ENCODE measurements around the gene CIC. TPM values are rescaled to one million over a fixed set of nuclear protein-coding genes. Genes with fewer than 3 reads are reported as not detected.

The CIC gene
- total RNA-seq, 1 donor from 2014 or later: 96.5 TPM

- H3K9me3 Mint-ChIP-seq: no peaks in the 10 kb centered on the region
- H3K27ac Mint-ChIP-seq: no peak overlapping the region
- TF ChIP-seq CTCF (IDR thresholded peaks at IDR 0.05): no peak
- intact Hi-C loops (cut with micrococcal nuclease): loop anchor here (5.0 kb wide), 1 partner anchor 82 kb away; no protein-coding TSS in a partner anchor
- ChIA-PET POLR2A (interaction anchor here (0.6 to 3.1 kb wide), 8 partner anchors 14 to 921 kb away, joined by 3 to 25 read pairs (median 3); partner anchors contain the start of genes B9D2, CIC, GSK3A and ZNF574), CTCF (interaction anchor here (0.8 to 1.0 kb wide), 2 partner anchors 152 to 175 kb away, joined by 3 read pairs; partner anchors contain the start of gene POU2F2)
- H3K4me3 Mint-ChIP-seq: no peak overlapping the region
- peaks cover 49% of the 10 kb centered on the region for H3K4me1 Mint-ChIP-seq
- ATAC-seq (ENCODE audit: low read depth) (peak; percentile 36), DNase-seq (peak; percentile 85)
- H3K36me3 Mint-ChIP-seq (ENCODE audit: low read depth): peaks cover 28% of the 10 kb centered on the region
- H3K27me3 Mint-ChIP-seq: no peaks in the 10 kb centered on the region
Measured at GRCh38 chr19:42284066-42284501, 15.0 kb downstream of the CIC start.

DNA sequence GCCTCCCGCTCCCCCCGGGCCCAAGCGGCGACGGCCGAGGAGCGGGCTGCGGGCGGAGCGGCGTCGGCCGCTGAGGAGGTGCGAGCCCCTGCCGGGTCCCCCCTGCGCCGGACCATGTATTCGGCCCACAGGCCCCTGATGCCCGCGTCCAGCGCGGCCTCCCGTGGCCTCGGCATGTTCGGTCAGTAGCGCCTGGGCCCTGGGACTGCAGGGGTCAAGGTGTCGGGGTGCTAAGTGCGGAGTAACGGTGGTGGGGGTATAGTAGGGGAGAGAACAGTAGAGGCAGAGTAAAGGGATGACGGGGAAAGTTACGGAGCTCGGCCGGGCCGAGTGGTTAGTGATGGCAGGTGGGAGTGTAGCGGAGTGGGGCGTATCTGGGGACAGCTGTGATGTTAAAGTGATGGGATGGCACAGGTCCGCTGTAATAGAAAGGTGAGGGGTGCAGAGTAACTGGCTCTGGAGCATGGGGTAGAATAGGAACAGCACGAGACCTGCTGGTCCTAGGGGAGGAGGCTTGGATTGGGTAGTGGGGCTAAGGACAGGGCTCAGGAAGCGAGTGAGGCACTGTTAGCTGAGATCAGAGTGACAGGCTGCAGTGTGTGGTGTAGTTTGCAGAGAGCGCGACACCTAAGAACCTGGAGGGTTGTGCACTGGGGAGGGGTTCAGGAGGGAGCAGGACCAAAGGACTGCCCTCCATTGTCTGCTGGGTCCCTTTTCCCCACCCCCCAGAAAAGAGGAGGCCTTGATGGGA, 15.7 kb downstream of the CIC start:
- Mint-ChIP-seq H3K4me3 (peak overlapping the region; percentile 93), H3K27me3 (no peaks in the 10 kb centered on the region), H3K9me3 (no peaks in the 10 kb centered on the region), H3K27ac (peak overlapping the region; percentile 90), H3K4me1 (peaks cover 43% of the 10 kb centered on the region), H3K36me3 (ENCODE audit: low read depth) (peaks cover 35% of the 10 kb centered on the region)
- intact Hi-C loops (cut with micrococcal nuclease): loop anchor here (5.0 kb wide), 1 partner anchor 82 kb away; no protein-coding TSS in a partner anchor
- CTCF ChIA-PET: interaction anchor here (0.8 to 1.0 kb wide), 3 partner anchors 12 to 176 kb away, joined by 3 read pairs; partner anchors contain the start of gene POU2F2
- no peak for ATAC-seq (ENCODE audit: low read depth)
- TF ChIP-seq CTCF (IDR thresholded peaks at IDR 0.05): no peak
- POLR2A ChIA-PET: interaction anchor here (0.6 to 3.1 kb wide), 15 partner anchors 13 to 921 kb away, joined by 3 to 25 read pairs (median 3); partner anchors contain the start of genes B9D2, CIC, GSK3A and PAFAH1B3
- peak; percentile 43 for DNase-seq

DNA sequence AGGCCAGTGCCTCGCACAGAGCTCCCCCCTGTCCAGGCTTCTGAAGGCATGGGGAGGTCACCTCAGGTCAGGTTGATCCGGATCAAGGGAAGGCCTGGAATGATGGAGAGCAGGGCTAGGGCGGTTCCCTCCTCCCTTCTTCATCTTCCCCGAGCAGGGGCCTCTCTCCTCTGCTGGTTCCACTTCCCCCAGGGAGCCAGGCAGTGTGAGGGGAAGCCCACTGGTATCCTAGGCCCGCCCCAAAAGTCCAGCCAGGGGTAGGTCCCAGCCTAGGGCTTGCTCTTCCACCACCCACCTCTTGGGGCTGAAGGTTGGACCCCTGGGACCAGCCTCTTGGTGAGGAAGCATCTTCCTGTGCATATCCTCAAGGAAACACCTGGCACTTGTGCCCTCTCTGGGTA, 16.5 kb downstream of the CIC start:
- CTCF ChIA-PET: interaction anchor here (0.9 kb wide), 1 partner anchor 11 kb away, joined by 3 read pairs; no protein-coding TSS in a partner anchor
- Mint-ChIP-seq H3K4me1 (peaks cover 44% of the 10 kb centered on the region), H3K36me3 (ENCODE audit: low read depth) (peaks cover 40% of the 10 kb centered on the region), H3K27me3 (no peaks in the 10 kb centered on the region), H3K4me3 (peak overlapping the region; percentile 93), H3K27ac (peak overlapping the region; percentile 83), H3K9me3 (no peaks in the 10 kb centered on the region)
- no peak for TF ChIP-seq CTCF (IDR thresholded peaks at IDR 0.05)
- ATAC-seq (ENCODE audit: low read depth) (no peak), DNase-seq (no peak)
- POLR2A ChIA-PET: interaction anchor here (1.2 to 3.1 kb wide), 6 partner anchors 17 to 209 kb away, joined by 3 to 25 read pairs (median 7); partner anchors contain the start of genes GSK3A, PAFAH1B3, PRR19 and ZNF574
- intact Hi-C loops (cut with micrococcal nuclease): no loop called here

- ChIA-PET POLR2A (interaction anchor here (0.5 to 3.1 kb wide), 4 partner anchors 10 to 111 kb away, joined by 4 to 25 read pairs (median 8); partner anchors contain the start of genes GSK3A, PAFAH1B3 and PRR19), CTCF (no interaction called here)
- peak overlapping the region; percentile 83 for H3K27ac Mint-ChIP-seq
- no peak for DNase-seq
- H3K36me3 Mint-ChIP-seq (ENCODE audit: low read depth): peaks cover 40% of the 10 kb centered on the region
- no peak for TF ChIP-seq CTCF (IDR thresholded peaks at IDR 0.05)
- H3K4me3 Mint-ChIP-seq: peak overlapping the region; percentile 93
- no peak for ATAC-seq (ENCODE audit: low read depth)
- no peaks in the 10 kb centered on the region for H3K9me3 Mint-ChIP-seq
- peaks cover 44% of the 10 kb centered on the region for H3K4me1 Mint-ChIP-seq
- intact Hi-C loops (cut with micrococcal nuclease): no loop called here
- no peaks in the 10 kb centered on the region for H3K27me3 Mint-ChIP-seq
Measured at GRCh38 chr19:42285988-42286348, 16.9 kb downstream of the CIC start.

Measured in activated B cell treated with CpG ODN at 0.5 μM for 24 hours (primary cell).